A673 (cell line): ENCODE results near the gene R3HDM1.

ENCODE experiments used
- EZH2 ChIP-seq: fragments of 200-600 bp; sonication (generic); IDR thresholded peaks from 2 replicates; pipeline ENCODE4 v1.6.1; 2017; ENCODE audit warnings: borderline replicate concordance, low read depth, mild to moderate bottlenecking, mixed read lengths, antibody characterized with exemption, low read length; ENCODE audit not compliant: poor library complexity, severe bottlenecking
- TF ChIP-seq, protein P1 (sequence below): fragments of 300-800, 200-600 bp; sonication (generic); conservative IDR thresholded peaks from 2 replicates; pipeline ENCODE4 v1.5.1; 2017; ENCODE audit warnings: low read depth, mild to moderate bottlenecking, antibody characterized with exemption, low read length, moderate library complexity, mixed read lengths

DNA sequence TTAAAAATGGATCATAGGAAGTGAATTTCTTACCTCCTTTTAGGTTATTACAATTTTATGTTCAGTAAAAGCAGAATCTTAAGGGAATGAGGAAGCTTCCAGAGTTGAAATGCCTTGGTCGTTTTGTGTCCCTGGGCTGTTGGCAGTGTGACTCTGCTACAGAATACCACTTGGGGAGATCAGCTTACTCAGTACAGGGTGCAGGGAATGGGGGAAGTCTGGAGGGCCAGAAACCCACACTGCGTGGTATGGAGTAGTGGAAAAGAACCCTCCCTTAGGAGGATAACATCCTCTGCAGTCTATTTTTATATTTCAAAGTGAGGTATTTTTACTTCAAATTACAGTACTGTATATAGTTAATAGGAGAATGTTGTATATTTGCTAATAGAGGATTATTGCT, 51.1 kb downstream of the R3HDM1 start:
- TF ChIP-seq, protein P1, sequence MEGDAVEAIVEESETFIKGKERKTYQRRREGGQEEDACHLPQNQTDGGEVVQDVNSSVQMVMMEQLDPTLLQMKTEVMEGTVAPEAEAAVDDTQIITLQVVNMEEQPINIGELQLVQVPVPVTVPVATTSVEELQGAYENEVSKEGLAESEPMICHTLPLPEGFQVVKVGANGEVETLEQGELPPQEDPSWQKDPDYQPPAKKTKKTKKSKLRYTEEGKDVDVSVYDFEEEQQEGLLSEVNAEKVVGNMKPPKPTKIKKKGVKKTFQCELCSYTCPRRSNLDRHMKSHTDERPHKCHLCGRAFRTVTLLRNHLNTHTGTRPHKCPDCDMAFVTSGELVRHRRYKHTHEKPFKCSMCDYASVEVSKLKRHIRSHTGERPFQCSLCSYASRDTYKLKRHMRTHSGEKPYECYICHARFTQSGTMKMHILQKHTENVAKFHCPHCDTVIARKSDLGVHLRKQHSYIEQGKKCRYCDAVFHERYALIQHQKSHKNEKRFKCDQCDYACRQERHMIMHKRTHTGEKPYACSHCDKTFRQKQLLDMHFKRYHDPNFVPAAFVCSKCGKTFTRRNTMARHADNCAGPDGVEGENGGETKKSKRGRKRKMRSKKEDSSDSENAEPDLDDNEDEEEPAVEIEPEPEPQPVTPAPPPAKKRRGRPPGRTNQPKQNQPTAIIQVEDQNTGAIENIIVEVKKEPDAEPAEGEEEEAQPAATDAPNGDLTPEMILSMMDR = no peak
- TF ChIP-seq EZH2 = no peak
